HepG2 (cell line): ENCODE results near the gene DCPS. TPM values are rescaled to one million over a fixed set of nuclear protein-coding genes. Genes with fewer than 3 reads are reported as not detected.
A peak's percentile ranks its signal among the peaks of the same experiment; 100 is the strongest.

Experiments used
- AGO2 ChIP-seq: fragments of 200-400 bp; formaldehyde crosslinking; optimal IDR thresholded peaks from 2 replicates; pipeline ENCODE3; 2017; ENCODE audit warnings: mild to moderate bottlenecking, low read depth, low read length, moderate library complexity
- CSRNP1 ChIP-seq: sonication (generic); formaldehyde crosslinking; IDR thresholded peaks from 2 replicates; pipeline ENCODE4 v1.8.1; 2023; ENCODE audit warnings: mild to moderate bottlenecking, missing genetic modification reagents
- MLLT10 ChIP-seq: sonication (generic); formaldehyde crosslinking; IDR thresholded peaks from 2 replicates; pipeline ENCODE4 v1.4.0; 2020; ENCODE audit warnings: missing genetic modification reagents
- MTA3 ChIP-seq: sonication (generic); formaldehyde crosslinking; IDR thresholded peaks from 2 replicates; pipeline ENCODE4 v1.4.0; 2020; ENCODE audit warnings: missing genetic modification reagents
- RBM22 ChIP-seq: fragments of 200-400 bp; formaldehyde crosslinking; optimal IDR thresholded peaks from 2 replicates; pipeline ENCODE3; 2017; ENCODE audit warnings: mild to moderate bottlenecking, low read length, moderate library complexity
- SRY ChIP-seq: sonication (generic); formaldehyde crosslinking; IDR thresholded peaks from 2 replicates; pipeline ENCODE4 v1.8.0; 2022; ENCODE audit warnings: mild to moderate bottlenecking, missing genetic modification reagents
- ZKSCAN1 ChIP-seq: fragments of 150-350 bp; IDR thresholded peaks from 2 replicates; pipeline ENCODE4 v1.6.1; 2014; ENCODE audit warnings: low read length
- ZMYM3 ChIP-seq: sonication (generic); formaldehyde crosslinking; IDR thresholded peaks from 2 replicates; pipeline ENCODE4 v1.5.1; 2020; ENCODE audit warnings: mild to moderate bottlenecking, missing genetic modification reagents
- ZNF180 ChIP-seq: sonication (generic); formaldehyde crosslinking; IDR thresholded peaks from 2 replicates; pipeline ENCODE4 v1.4.0; 2020; ENCODE audit warnings: low read depth, missing genetic modification reagents, borderline replicate concordance
- ZNF274 ChIP-seq: sonication (generic); formaldehyde crosslinking; IDR thresholded peaks from 2 replicates; pipeline ENCODE4 v1.5.1; 2020; ENCODE audit warnings: mild to moderate bottlenecking, missing genetic modification reagents
- ZNF839 ChIP-seq: sonication (generic); formaldehyde crosslinking; IDR thresholded peaks from 2 replicates; pipeline ENCODE4 v1.4.0; 2020; ENCODE audit warnings: missing genetic modification reagents, mild to moderate bottlenecking, borderline replicate concordance
- polyA plus RNA-seq, 8 experiments: library from polyadenylated mRNA; depleted of rRNA in 3 of 8; stranded (reverse) in 7 of 8; unstranded in 1 of 8; fragments of >200 nt; fragmentation: Illumina TruSeq in 4 of 8; extraction: Trizol in 4 of 8; gene quantifications; 2 replicates each; pipeline versions ENCODE4 v1.2.1 to v1.2.3, GENCODE V29; 2011 to 2016; ENCODE audit warnings: low read depth in 4 of 8, missing spikeins in 1 of 8, mixed read lengths in 1 of 8; ENCODE audit not compliant: insufficient read depth in 1 of 8
- total RNA-seq, 5 experiments: library from RNA; depleted of rRNA; stranded (reverse); fragments of >200 nt; fragmentation: Illumina TruSeq; extraction: Trizol; gene quantifications; 2 replicates each; pipeline ENCODE4 v1.2.3, GENCODE V29; 2016; ENCODE audit warnings: low read depth in 1 of 5
- TF ChIP-seq, protein P1 (sequence below): sonication (generic); formaldehyde crosslinking; IDR thresholded peaks from 2 replicates; pipeline ENCODE4 v1.4.0; 2020; ENCODE audit warnings: missing genetic modification reagents

DCPS gene
- total and polyA plus RNA-seq, 2 of the 13 experiments (the other 11 are each of a cell fraction or from before 2014, with no cell fraction given) = 21.9 to 22.5 TPM

GRCh38 chr11:126262216-126262615 is 41.6 kb upstream of the DCPS start (continued):
- TF ChIP-seq MTA3 (CRISPR knock-in tag) (no peak), RBM22 (peak; percentile 87), ZNF274 (no peak), ZMYM3 (CRISPR knock-in tag) (no peak), ZNF180 (CRISPR knock-in tag) (no peak), SRY (CRISPR knock-in tag) (no peak), ZKSCAN1 (no peak), CSRNP1 (CRISPR knock-in tag) (no peak), ZNF839 (no peak), MLLT10 (CRISPR knock-in tag) (no peak), AGO2 (no peak)
- TF ChIP-seq, protein P1, sequence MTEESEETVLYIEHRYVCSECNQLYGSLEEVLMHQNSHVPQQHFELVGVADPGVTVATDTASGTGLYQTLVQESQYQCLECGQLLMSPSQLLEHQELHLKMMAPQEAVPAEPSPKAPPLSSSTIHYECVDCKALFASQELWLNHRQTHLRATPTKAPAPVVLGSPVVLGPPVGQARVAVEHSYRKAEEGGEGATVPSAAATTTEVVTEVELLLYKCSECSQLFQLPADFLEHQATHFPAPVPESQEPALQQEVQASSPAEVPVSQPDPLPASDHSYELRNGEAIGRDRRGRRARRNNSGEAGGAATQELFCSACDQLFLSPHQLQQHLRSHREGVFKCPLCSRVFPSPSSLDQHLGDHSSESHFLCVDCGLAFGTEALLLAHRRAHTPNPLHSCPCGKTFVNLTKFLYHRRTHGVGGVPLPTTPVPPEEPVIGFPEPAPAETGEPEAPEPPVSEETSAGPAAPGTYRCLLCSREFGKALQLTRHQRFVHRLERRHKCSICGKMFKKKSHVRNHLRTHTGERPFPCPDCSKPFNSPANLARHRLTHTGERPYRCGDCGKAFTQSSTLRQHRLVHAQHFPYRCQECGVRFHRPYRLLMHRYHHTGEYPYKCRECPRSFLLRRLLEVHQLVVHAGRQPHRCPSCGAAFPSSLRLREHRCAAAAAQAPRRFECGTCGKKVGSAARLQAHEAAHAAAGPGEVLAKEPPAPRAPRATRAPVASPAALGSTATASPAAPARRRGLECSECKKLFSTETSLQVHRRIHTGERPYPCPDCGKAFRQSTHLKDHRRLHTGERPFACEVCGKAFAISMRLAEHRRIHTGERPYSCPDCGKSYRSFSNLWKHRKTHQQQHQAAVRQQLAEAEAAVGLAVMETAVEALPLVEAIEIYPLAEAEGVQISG (CRISPR knock-in tag) = no peak
